ENCODE results near the gene MGAT3.
"Not testable (repeated sequence)": the region's sequence is repeated elsewhere in the genome, so short reads cannot be mapped to it uniquely, and the experiment has no call there.

- not testable (repeated sequence) for TF ChIP-seq CTCF, POLR2A (IDR thresholded peaks at IDR 0.05)
These were observed 43.6 kb upstream of the MGAT3 start for GRCh38 chr22:39413204-39413603.
